ENCODE measurements around the gene SLC38A5.

The SLC38A5 gene

GRCh38 chrX:48460031-48460430 lies 10.0 kb downstream of the SLC38A5 start:
- H4K8ac ChIP-seq (ENCODE audit: low read depth, low read length) = no peak overlapping the region
- no peak overlapping the region for H4K5ac ChIP-seq (ENCODE audit: low read length)
- no peaks in the 10 kb centered on the region for H3K79me1 ChIP-seq (ENCODE audit: low read length)
- no peak overlapping the region for H2BK120ac ChIP-seq (ENCODE audit: low read depth, low read length)
- no peak for DNase-seq
- no peak overlapping the region for H3K4ac ChIP-seq (ENCODE audit: low read depth, low read length)
- H3K4me3 ChIP-seq (ENCODE audit: low read length) = no peak overlapping the region
- no peak overlapping the region for H3K27ac ChIP-seq (ENCODE audit: low read depth, low read length)
- H3K23ac ChIP-seq (ENCODE audit: low read length) = no peak overlapping the region
- no peaks in the 10 kb centered on the region for H3K4me1 ChIP-seq (ENCODE audit: control insufficient read depth, low read depth, low read length)
- H3K56ac ChIP-seq (ENCODE audit: low read length) = no peak overlapping the region
- H2AK5ac ChIP-seq (ENCODE audit: low read length) = no peak overlapping the region
- no peak overlapping the region for H3K18ac ChIP-seq (ENCODE audit: low read length)
- no peak overlapping the region for H2BK5ac ChIP-seq (ENCODE audit: low read length)
- H3K9ac ChIP-seq (ENCODE audit: low read length) = no peak overlapping the region
- no peak overlapping the region for H2BK15ac ChIP-seq (replicated peaks; ENCODE audit: low read depth)
- WGBS (ENCODE audit: extremely low coverage, insufficient coverage, low lambda C conversion rate) = no CpG with 5 or more reads among the region's 3 CpGs
- no peak overlapping the region for H3K4me2 ChIP-seq (ENCODE audit: low read length)
- no peaks in the 10 kb centered on the region for H3K27me3 ChIP-seq (ENCODE audit: insufficient read depth, low read length, poor library complexity)
- H3K79me2 ChIP-seq (ENCODE audit: control insufficient read depth, insufficient read depth, low read length) = no peaks in the 10 kb centered on the region
- no peaks in the 10 kb centered on the region for H3K36me3 ChIP-seq (ENCODE audit: control insufficient read depth, insufficient read depth, low read length)

- Histone ChIP-seq H3K18ac (ENCODE audit: low read length) (no peak overlapping the region), H3K36me3 (ENCODE audit: control insufficient read depth, insufficient read depth, low read length) (no peaks in the 10 kb centered on the region), H4K5ac (ENCODE audit: low read length) (no peak overlapping the region), H3K79me1 (ENCODE audit: low read length) (no peaks in the 10 kb centered on the region), H4K8ac (ENCODE audit: low read depth, low read length) (no peak overlapping the region), H3K27ac (ENCODE audit: low read depth, low read length) (no peak overlapping the region), H3K56ac (ENCODE audit: low read length) (no peak overlapping the region), H2BK5ac (ENCODE audit: low read length) (no peak overlapping the region), H3K23ac (ENCODE audit: low read length) (no peak overlapping the region), H3K4me1 (ENCODE audit: control insufficient read depth, low read depth, low read length) (no peaks in the 10 kb centered on the region), H2AK5ac (ENCODE audit: low read length) (no peak overlapping the region), H2BK120ac (ENCODE audit: low read depth, low read length) (no peak overlapping the region), H3K4ac (ENCODE audit: low read depth, low read length) (no peak overlapping the region), H3K27me3 (ENCODE audit: insufficient read depth, low read length, poor library complexity) (no peaks in the 10 kb centered on the region), H3K79me2 (ENCODE audit: control insufficient read depth, insufficient read depth, low read length) (no peaks in the 10 kb centered on the region), H3K4me3 (ENCODE audit: low read length) (no peak overlapping the region), H3K9ac (ENCODE audit: low read length) (no peak overlapping the region), H2BK15ac (replicated peaks; ENCODE audit: low read depth) (no peak overlapping the region), H3K4me2 (ENCODE audit: low read length) (no peak overlapping the region)
- no CpG with 5 or more reads among the region's 6 CpGs for WGBS (ENCODE audit: extremely low coverage, insufficient coverage, low lambda C conversion rate)
- no peak for DNase-seq
These were observed 10.6 kb downstream of the SLC38A5 start for GRCh38 chrX:48459483-48459882.

GRCh38 chrX:48458711-48459110 lies 11.3 kb downstream of the SLC38A5 start:
- H3K4me1 ChIP-seq (ENCODE audit: control insufficient read depth, low read depth, low read length) = no peaks in the 10 kb centered on the region
- H3K27ac ChIP-seq (ENCODE audit: low read depth, low read length) = no peak overlapping the region
- H2AK5ac ChIP-seq (ENCODE audit: low read length) = no peak overlapping the region
- H3K56ac ChIP-seq (ENCODE audit: low read length) = no peak overlapping the region
- H3K23ac ChIP-seq (ENCODE audit: low read length) = no peak overlapping the region
- no CpG with 5 or more reads among the region's 6 CpGs for WGBS (ENCODE audit: extremely low coverage, insufficient coverage, low lambda C conversion rate)
- H2BK120ac ChIP-seq (ENCODE audit: low read depth, low read length) = no peak overlapping the region
- no peaks in the 10 kb centered on the region for H3K79me1 ChIP-seq (ENCODE audit: low read length)
- no peak overlapping the region for H3K4ac ChIP-seq (ENCODE audit: low read depth, low read length)
- H3K79me2 ChIP-seq (ENCODE audit: control insufficient read depth, insufficient read depth, low read length) = no peaks in the 10 kb centered on the region
- H3K9ac ChIP-seq (ENCODE audit: low read length) = no peak overlapping the region
- no peak overlapping the region for H3K4me2 ChIP-seq (ENCODE audit: low read length)
- no peak overlapping the region for H4K8ac ChIP-seq (ENCODE audit: low read depth, low read length)
- no peaks in the 10 kb centered on the region for H3K36me3 ChIP-seq (ENCODE audit: control insufficient read depth, insufficient read depth, low read length)
- H3K27me3 ChIP-seq (ENCODE audit: insufficient read depth, low read length, poor library complexity) = no peaks in the 10 kb centered on the region
- DNase-seq = no peak
- H4K5ac ChIP-seq (ENCODE audit: low read length) = no peak overlapping the region
- H3K4me3 ChIP-seq (ENCODE audit: low read length) = no peak overlapping the region
- no peak overlapping the region for H2BK5ac ChIP-seq (ENCODE audit: low read length)
- no peak overlapping the region for H3K18ac ChIP-seq (ENCODE audit: low read length)
- no peak overlapping the region for H2BK15ac ChIP-seq (replicated peaks; ENCODE audit: low read depth)

- Histone ChIP-seq H2BK5ac (ENCODE audit: low read length) (no peak overlapping the region), H3K9ac (ENCODE audit: low read length) (no peak overlapping the region), H3K23ac (ENCODE audit: low read length) (no peak overlapping the region), H3K4ac (ENCODE audit: low read depth, low read length) (no peak overlapping the region), H3K4me1 (ENCODE audit: control insufficient read depth, low read depth, low read length) (no peaks in the 10 kb centered on the region), H3K4me3 (ENCODE audit: low read length) (no peak overlapping the region), H4K5ac (ENCODE audit: low read length) (no peak overlapping the region), H3K18ac (ENCODE audit: low read length) (no peak overlapping the region), H3K79me1 (ENCODE audit: low read length) (no peaks in the 10 kb centered on the region), H3K27me3 (ENCODE audit: insufficient read depth, low read length, poor library complexity) (no peaks in the 10 kb centered on the region), H3K4me2 (ENCODE audit: low read length) (no peak overlapping the region), H3K27ac (ENCODE audit: low read depth, low read length) (no peak overlapping the region), H3K79me2 (ENCODE audit: control insufficient read depth, insufficient read depth, low read length) (no peaks in the 10 kb centered on the region), H2BK120ac (ENCODE audit: low read depth, low read length) (no peak overlapping the region), H3K36me3 (ENCODE audit: control insufficient read depth, insufficient read depth, low read length) (no peaks in the 10 kb centered on the region), H2BK15ac (replicated peaks; ENCODE audit: low read depth) (no peak overlapping the region), H4K8ac (ENCODE audit: low read depth, low read length) (no peak overlapping the region), H3K56ac (ENCODE audit: low read length) (no peak overlapping the region), H2AK5ac (ENCODE audit: low read length) (no peak overlapping the region)
- DNase-seq = no peak
- WGBS (ENCODE audit: extremely low coverage, insufficient coverage, low lambda C conversion rate) = no CpG with 5 or more reads among the region's 6 CpGs
These were observed 13.3 kb downstream of the SLC38A5 start for GRCh38 chrX:48456628-48457331.

GRCh38 chrX:48451708-48452107 lies 18.4 kb downstream of the SLC38A5 start:
- Histone ChIP-seq H4K8ac (ENCODE audit: low read depth, low read length) (no peak overlapping the region), H3K79me2 (ENCODE audit: control insufficient read depth, insufficient read depth, low read length) (no peaks in the 10 kb centered on the region), H3K4ac (ENCODE audit: low read depth, low read length) (no peak overlapping the region), H3K4me2 (ENCODE audit: low read length) (no peak overlapping the region), H3K4me1 (ENCODE audit: control insufficient read depth, low read depth, low read length) (no peaks in the 10 kb centered on the region), H3K36me3 (ENCODE audit: control insufficient read depth, insufficient read depth, low read length) (no peaks in the 10 kb centered on the region), H4K5ac (ENCODE audit: low read length) (no peak overlapping the region), H3K56ac (ENCODE audit: low read length) (no peak overlapping the region), H3K79me1 (ENCODE audit: low read length) (no peaks in the 10 kb centered on the region), H3K23ac (ENCODE audit: low read length) (no peak overlapping the region), H3K4me3 (ENCODE audit: low read length) (no peak overlapping the region), H2BK5ac (ENCODE audit: low read length) (no peak overlapping the region), H2BK120ac (ENCODE audit: low read depth, low read length) (no peak overlapping the region), H2AK5ac (ENCODE audit: low read length) (no peak overlapping the region), H3K9ac (ENCODE audit: low read length) (no peak overlapping the region), H3K27ac (ENCODE audit: low read depth, low read length) (no peak overlapping the region), H3K27me3 (ENCODE audit: insufficient read depth, low read length, poor library complexity) (no peaks in the 10 kb centered on the region), H2BK15ac (replicated peaks; ENCODE audit: low read depth) (no peak overlapping the region), H3K18ac (ENCODE audit: low read length) (no peak overlapping the region)
- no CpG with 5 or more reads among the region's 4 CpGs for WGBS (ENCODE audit: extremely low coverage, insufficient coverage, low lambda C conversion rate)
- DNase-seq = peak; percentile 3

- H3K4me2 ChIP-seq (ENCODE audit: low read length) = no peak overlapping the region
These were observed 20.0 kb downstream of the SLC38A5 start for GRCh38 chrX:48450076-48450475.

More at GRCh38 chrX:48450076-48450475, 20.0 kb downstream of the SLC38A5 start:
- Histone ChIP-seq H2AK5ac (ENCODE audit: low read length) (no peak overlapping the region), H3K36me3 (ENCODE audit: control insufficient read depth, insufficient read depth, low read length) (no peaks in the 10 kb centered on the region), H2BK15ac (replicated peaks; ENCODE audit: low read depth) (no peak overlapping the region), H3K4ac (ENCODE audit: low read depth, low read length) (no peak overlapping the region), H3K23ac (ENCODE audit: low read length) (no peak overlapping the region), H3K27me3 (ENCODE audit: insufficient read depth, low read length, poor library complexity) (no peaks in the 10 kb centered on the region), H3K79me2 (ENCODE audit: control insufficient read depth, insufficient read depth, low read length) (no peaks in the 10 kb centered on the region), H3K27ac (ENCODE audit: low read depth, low read length) (no peak overlapping the region), H3K9ac (ENCODE audit: low read length) (no peak overlapping the region), H4K5ac (ENCODE audit: low read length) (no peak overlapping the region), H3K56ac (ENCODE audit: low read length) (no peak overlapping the region), H2BK120ac (ENCODE audit: low read depth, low read length) (no peak overlapping the region), H4K8ac (ENCODE audit: low read depth, low read length) (no peak overlapping the region), H3K4me1 (ENCODE audit: control insufficient read depth, low read depth, low read length) (no peaks in the 10 kb centered on the region), H3K79me1 (ENCODE audit: low read length) (no peaks in the 10 kb centered on the region), H3K18ac (ENCODE audit: low read length) (no peak overlapping the region), H2BK5ac (ENCODE audit: low read length) (no peak overlapping the region), H3K4me3 (ENCODE audit: low read length) (no peak overlapping the region)
- DNase-seq = no peak

Data from mesendoderm (in vitro differentiated cells).